ENCODE measurements around the gene FAM47E.
A peak's percentile ranks its signal among the peaks of the same experiment; 100 is the strongest.

FAM47E gene, protein sequence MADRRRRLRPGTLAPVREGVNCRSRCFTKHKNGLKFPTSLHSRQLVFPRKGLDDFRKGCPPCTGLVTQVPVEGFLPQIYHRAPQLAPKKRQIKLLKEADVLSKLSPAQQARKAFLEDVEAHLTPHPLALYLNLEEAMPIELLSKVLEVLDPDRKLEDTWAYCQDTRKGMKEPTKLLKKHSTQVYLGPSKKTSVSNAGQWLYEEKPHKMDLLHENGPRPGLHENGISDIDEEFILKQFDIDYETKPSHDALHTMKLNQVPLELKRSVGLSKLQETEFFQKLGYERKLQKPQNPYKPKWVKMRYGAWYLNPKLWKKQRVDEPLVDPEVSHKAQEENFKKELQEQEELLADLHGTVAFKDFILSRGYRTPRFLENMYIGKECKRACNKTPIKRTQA

DNA sequence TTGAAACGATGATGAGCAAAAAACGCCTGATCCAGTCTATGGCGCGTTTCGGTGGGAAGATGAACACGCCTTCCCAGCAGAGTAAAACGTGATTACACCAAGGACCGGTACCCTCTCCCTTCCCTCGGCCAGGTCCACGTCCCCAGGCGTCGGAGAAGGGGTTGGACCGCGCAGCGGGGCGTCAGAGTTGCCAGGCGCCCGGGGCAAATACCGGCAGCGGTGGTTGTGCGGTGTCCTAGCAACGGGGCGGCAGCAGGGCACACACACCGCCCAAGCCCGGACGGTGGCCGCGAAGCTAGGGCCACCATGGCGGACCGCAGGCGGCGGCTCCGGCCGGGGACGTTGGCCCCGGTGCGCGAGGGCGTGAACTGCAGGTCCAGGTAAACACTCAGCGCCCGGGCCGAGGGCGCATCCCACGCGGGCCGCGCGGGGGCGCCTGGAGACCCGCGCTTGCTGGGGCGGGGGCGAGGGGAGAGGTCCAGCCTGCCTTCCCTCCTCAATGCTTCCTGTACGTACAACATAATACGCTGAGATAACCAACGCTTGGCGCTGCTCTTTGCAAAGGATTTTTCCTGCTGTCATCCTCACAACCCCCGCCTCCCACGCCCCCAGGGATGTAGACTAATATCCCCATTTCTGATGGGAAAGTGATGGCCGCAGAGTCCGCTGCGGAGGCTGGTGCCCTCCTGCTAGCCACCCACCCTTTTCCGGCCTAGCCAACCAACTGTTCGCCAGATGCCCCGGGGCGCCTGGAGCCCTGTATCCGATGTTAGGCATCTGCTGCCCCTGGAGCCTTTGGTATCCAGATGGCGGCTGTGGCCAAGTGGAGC lies at the start of gene FAM47E:
FAM47E (plus strand) TSS at position 281 of the 830 bp plus-strand sequence; CDS start at position 307, 26 bp downstream.
- peak in 1 of 2 experiments; percentile 21 for DNase-seq

DNA sequence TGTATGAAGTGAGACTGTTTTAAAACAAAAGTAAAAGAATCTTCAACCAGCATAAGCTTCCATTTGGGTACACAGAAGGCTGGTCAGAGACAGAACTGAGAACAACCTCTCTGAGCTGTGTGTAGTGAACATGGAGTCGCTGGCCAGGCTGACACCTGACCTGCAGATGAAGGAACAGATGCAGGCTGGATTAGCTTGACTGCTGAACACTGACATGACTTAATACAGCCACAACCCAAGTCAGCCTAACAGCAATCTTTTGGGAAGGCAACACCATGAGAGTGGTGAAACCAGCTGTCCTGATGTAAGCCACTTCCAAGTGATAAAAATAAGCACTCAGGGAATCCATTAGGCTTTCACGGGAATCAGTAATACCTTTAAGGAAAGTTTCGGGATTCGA lies 48.0 kb upstream of the FAM47E start:
- no peak for DNase-seq

DNA sequence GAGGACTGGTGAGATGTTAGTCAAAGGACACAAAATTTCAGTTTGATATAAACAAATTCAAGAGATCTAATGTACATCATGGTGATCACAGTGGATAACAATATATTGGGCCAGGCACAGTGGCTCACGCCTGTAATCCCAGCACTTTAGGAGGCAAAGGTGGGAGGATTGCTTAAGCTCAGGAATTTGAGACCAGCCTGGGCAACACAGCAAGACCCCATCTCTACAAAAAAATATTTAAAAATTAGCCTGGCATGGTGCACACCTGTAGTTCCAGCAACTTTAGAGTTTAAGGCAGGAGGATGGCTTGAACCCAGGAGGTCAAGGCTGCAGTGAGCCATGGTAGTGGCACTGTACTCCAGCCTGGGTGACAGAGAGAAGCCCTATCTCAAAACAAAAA lies 46.6 kb upstream of the FAM47E start:
- DNase-seq = no peak

DNA sequence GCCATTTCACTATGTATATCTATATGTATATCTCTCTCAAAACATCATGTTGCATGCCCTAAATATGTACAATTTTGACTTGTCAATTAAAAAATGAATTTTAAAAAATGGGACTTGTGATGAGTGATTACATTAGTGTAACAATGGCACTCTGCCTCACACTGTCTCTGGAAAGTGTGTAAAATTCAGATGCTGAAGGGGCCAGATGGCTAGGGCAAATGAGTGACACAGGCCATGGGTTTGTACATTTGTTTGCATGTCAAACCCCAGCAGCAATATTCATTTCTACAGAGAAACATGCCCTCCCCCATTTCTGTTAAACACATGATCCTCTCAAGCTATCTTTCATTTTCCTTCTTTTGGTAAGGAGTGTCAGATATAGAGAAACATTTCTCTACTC lies 46.0 kb upstream of the FAM47E start:
- DNase-seq = no peak

DNA sequence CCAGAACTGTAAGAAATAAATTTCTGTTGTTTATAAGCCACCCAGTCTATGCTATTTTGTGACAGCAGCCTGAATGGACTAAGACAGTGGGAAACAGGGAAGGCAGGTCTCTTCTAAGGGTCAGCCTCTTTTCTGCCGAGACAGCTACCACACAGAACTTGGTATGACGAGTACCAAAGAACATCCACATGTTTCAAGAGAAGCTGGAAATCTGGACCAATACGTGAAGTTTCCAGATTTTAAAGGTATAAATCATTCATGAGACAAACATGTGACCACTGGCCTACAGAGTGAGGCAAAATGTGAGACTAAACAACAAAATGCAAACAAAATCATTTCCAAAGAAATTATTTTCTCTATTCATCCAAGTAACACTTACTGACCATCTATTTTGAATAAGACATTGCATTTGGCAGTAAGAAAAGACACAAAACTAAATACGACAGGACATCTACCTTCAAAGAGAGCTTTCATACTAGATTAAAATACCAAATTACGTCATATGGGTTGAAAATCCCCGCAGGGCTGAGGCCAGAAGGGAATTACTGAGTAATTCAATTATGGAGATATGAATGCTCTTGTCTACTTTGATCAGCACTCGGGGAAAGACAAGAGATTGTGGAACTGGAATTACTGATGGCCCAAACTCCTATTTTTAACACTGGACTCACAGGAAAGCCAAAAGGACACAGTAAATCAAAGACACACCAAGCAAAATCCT lies 45.1 kb upstream of the FAM47E start:
- DNase-seq = no peak

DNA sequence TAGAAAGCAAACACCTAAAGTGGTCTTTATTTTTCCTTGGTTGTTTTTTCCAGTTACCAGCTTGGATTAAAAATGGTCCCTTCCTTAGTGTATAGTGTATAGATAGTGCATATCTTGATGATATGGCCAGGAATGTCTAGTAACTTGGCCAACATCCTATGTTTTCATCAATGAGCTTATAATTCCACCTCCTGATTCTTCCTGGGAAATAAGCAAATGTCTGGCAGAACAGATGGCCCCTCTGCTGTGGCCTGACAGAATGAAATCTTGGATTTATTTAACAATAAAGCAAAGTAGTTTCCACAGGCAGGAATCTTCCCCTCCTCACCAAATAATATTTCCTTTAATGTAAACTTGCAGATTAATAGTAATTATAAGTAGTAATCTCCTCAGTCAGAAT lies 44.0 kb upstream of the FAM47E start:
- no peak for DNase-seq

DNA sequence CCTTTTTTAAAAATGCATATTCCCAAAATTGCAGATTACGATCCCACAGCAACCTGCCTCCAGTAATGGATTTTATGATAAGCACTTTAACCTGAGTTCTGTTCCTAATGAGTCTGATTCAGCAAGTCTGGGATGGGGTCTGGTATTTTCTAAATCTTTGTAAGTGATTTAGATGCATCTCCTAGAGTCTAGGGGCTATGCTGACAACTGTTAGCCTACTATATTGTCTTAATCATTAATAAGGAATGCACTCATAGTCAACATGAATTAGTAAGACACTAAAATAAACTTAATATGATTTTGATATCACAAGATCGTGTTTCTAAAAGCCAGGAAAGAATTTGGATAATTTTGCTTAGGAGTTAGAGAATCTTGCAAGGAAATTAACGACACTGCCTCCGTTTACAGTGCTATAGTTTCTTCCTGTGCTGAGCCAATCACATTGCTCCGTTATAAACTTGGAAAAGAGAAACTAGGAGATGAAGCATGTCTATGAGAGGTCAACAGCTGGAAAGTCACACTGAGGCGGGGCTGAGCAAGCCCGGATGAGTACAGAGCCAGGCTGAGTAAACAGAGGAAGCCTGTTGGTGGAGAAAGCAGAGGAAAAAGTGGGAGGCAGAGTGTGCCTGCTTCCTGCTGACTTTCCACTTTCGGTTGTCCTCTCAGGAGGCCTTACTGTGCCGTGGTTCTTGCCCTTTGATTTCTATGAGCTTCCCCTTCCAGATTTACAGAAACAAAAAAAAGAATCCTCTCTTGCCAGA lies 43.3 kb upstream of the FAM47E start:
- DNase-seq = peak; percentile 88 to 90

DNA sequence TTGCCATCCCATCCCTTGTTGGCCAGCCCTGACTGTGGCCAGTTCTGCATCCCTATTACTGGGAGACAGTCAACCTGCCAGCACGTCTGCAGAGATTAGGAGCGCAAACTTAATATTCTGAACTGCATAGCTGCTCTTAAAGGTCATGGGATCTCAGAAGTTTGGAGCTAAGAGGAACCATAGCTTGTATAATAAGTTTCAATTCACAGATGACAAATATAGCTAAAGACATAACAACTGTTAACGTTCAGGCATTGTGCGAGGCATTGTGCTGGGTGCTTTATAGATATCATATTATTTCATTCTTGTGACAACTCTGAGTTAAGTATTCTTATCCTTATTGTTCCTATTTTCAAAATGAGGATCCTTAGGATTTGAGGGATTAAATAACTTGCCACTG lies 41.6 kb upstream of the FAM47E start:
- DNase-seq = no peak

DNA sequence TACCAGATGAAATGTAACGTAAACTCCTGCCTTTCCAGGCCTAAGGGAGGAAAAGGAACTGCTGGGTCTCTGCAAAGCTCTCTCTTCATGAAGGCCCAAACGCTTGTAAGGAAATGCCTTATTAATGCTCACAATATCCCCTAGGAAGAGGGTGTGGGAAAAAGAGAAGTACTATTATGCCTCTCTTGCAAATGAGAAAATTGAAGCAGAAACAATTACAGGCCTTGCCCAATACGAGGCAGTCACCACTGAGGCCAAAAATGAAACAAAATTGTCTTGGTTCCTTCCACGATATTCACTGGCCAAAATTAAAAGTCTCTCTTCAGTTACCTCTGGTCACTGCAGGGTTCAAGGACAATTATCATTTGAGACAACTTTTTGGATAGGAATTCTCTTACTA lies 41.1 kb upstream of the FAM47E start:
- DNase-seq = peak; percentile 6 to 30

DNA sequence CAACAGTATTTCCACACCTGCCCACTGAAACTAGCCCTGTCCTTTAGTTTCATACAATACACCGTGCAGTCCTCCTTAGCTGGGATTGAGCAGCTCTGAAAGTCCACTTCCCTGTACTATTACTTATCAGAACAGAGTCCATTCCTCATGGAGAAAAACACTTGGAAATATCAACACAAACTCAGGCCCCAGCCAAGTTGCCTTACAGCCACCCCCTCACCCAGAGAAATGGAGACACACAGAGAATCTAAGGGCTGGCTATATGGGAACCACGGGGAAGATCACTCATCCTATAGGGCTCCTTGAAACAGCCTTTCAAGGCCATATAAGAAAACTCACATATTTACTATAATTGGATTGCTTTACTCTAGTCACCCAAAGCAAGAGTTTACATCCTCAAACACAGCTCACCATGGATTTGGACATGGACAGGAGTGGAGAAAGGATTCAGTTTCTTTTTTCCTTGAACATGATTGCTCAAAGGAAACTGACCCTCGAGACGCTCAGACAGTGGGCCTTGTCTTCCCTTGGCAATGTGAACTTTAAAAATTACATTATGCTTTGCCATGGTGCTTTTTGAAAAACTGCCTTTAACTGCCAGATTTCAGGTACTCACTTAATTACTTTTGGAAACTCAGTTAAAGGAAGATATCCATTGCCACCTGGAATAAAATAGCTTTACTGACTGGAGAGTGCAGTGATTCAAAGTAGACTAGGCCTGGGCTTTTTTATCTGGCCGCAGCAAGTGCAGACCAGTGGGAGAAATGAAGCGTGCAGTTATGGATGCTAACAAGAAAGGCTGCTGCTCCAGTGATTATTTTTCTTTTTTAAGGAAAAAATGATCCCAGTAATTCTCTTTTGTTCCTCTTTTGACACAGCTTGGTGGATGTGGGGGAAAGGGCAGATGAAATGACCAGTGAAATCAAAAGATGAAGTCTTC lies 39.5 kb upstream of the FAM47E start:
- DNase-seq = no peak

DNA sequence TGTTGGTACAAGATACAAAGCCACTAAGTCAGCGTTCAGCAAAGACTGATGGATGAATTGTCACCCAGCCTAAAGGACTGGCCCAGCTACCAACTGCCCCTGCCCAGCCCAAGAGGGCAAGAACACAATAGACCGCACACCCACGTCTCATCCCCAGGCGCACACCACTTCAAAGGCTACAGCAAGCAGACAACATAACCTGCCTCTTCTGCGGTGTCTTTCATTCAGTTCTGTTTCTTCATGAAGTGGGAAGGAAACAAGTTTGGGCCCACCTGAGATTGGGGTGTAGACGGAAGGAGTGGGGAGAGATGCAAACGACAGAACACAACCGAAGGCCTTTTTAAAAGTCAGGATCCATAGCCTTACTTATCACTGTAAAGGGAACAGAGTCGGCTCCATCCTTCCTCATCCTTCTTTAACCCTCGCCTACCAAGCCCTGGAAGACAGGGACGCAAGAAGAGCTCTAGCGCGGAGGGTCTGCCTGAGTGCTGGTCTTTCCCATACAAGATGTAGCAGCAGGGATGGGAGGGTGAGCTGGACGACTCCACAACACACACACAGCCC lies 38.6 kb upstream of the FAM47E start:
- peak in 1 of 2 experiments; percentile 49 for DNase-seq

DNA sequence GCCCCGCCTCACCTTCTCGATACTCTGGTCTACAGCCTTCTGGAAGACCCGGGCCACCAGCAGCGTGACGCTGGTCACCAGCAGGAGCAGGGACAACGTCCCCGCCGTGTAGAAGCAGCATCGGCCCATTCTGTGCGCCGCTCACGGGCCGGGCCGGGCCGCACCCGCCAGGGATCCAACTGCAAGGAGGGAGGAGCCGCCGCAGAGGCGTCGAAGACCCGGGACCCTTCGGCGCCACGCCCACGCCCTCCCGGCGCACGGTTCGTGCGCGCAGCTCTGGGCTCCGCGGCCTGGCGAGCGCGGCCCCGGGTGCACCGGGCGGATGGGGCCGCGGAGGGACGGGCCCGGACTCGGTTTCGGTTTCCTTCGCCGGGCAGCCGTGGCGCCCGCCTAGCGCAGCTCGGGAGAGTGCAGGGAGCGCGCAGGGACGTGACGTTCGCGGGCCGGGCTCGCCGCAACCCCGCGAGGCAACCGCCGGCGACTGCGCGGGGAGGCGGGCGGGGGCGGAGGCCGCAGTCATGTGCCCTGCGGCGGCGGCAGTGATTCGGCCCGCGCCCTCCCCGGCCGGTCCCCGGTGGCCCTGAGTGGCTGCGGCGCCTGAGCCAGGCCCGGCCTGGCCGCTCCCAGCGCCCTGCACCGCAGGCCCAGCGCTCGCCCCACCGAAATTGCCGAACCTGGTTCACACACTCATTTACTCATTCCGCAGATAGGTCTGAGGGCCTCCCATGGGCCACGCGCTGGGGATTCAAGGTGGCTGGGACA lies 37.9 kb upstream of the FAM47E start, which contains the start of gene SCARB2:
SCARB2 (minus strand) TSS at position 410 of the 762 bp plus-strand sequence; CDS start at position 129, 281 bp downstream.
- DNase-seq = peak; percentile 63 to 65

DNA sequence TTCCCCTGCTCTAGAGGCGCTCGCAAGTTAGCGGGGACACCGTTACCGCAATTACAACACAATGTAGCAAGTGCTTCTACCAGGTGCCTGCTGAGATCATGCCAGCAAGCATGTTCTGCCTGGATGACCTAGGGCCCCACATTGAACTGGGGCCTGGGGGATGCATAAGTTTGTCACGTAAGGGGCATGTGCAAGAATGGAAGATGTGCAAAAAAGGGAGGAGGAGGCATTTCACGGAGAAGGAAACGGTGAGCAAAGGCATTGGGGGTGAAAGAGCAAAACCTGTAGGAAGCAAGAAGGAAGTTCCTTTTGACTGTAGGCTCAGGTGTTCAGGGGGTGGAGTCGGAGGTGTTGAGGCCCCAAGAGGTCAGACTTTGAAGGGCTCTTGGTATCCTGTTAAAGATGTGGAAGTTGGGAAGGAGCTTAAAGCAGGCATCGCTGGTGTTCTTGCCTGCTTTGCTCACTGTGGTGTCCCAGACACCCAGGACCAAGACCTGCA lies 37.3 kb upstream of the FAM47E start:
- DNase-seq = peak in 1 of 2 experiments; percentile 50

DNA sequence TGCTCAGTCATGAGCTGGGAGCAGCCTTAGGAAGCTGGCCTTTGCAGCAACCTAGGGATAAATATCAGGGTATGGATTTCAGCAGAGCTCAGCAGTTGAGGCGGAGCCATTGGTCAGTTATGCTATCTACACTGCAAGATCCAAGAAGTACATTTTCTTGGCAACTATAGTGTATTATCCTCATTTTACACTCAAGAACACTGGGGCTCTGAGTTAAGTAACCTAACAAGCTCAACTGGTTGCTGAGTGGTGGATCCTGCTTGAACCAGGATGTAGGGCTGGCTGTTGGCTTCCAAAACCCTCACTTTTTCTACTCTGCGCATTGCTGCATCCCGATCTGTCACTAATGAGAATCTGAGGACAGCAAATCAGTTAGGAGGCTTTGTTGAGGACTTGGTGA lies 36.4 kb upstream of the FAM47E start:
- no peak for DNase-seq

DNA sequence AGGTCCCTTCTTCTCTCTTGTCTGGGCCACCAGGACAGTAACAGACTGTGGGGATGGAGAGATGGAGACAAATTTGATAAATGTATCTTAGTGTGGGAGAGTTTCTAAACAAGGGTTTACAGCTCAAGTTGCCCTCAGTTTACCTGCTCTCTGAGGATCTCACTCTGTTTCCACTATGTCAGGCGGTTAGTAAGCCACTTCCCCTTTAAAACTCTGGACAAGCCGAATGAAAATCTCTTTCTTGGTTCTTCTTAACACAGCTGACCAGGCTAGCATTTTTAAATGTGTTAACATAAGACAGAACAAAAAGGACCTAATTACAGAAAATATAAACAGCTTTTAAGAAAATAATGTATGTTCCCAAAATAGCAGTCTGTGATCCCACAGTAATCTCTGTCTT lies 35.0 kb upstream of the FAM47E start:
- no peak for DNase-seq

DNA sequence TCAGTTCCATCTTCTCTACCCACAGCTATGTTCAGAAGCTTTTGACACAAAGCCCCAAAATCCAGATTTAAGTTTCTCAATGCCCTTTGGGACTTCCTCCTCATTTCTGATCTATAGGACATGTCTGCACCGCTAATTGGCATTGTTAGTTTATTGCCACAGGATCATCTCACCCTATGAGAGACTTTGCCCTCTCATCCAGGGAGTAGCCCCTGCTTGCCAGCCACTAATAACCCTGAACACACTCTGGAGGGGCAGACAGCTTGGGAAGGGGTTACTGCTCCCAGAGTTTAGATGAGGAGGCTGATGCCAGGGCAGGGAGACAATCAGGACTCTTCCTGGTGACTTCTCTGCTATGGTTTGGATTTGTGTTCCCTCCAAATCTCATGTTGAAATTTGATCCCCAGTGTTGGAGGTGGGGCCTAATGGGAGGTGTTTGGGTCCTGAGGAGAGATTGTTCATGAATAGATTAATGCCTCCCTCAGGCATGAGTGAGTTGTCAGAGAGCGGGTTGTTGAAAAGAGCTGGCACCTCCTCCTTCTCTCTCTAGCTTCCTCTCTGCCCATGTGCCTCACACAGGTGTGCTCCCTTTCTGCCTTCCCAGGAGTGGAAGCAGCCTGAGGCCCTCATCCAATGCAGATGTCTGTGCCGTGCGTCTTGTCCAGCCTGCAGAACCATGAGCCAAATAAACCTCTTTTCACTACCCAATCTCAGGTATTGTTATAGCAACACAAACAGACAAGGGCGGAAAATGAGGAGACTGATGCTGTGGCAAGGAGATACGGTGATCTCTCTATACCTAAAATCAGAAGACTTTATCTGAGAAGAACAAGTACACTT lies 34.3 kb upstream of the FAM47E start:
- DNase-seq = no peak

DNA sequence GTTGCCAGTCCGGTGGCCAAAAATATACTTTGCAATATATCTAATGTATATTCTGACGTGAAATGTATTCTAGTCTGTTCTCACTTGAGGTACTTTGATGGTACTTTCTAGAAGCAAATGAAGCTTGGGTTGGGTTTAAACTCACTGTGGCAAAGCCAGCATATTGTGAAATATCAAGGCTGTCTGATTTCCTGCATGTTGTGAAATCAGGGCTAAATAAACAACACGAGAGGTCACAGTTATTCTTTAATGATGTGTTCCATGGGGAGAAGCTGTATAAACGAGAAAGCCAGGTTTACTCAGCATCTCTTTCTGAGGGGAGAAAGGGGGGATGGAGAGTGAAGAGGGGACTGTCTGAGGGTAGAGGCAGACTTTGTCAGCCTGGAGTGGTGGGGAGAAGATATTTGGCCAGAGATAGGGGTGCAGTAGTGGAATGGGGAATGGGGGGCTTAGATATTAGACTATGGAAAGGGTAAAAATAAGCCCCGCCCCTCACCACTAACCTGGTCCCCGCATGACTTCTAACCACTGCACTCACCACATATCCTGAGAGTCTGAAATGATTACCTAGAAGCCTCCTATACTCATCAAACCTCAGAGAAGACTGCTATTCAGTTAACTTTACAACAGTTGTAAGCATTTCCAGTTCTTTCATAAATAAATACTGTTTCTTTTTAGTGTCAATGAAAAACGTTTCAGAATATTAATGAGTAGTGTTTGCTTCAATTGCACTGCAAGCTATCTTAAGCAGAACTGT lies 32.0 kb upstream of the FAM47E start:
- no peak for DNase-seq

DNA sequence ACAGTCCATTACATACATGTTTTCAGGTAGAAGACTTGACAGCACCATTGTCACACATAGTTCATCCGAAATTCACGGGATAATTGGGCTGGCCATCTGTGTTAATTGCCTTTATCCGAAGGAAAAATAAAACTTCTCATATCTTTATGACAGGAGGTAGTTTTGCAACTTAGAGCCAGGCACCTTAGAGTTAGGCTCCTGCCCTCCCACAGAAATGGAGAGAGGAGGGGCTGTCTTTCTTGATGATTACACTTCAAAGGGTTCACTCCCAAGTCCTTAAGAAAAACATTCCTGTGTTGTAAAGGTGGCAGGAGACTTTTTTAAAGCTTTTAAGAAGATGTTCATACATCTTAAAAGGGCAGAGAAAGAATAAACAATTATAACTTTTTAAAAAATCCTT lies 27.4 kb upstream of the FAM47E start:
- DNase-seq = no peak
